ENCODE measurements around the gene FA2H.

DNA sequence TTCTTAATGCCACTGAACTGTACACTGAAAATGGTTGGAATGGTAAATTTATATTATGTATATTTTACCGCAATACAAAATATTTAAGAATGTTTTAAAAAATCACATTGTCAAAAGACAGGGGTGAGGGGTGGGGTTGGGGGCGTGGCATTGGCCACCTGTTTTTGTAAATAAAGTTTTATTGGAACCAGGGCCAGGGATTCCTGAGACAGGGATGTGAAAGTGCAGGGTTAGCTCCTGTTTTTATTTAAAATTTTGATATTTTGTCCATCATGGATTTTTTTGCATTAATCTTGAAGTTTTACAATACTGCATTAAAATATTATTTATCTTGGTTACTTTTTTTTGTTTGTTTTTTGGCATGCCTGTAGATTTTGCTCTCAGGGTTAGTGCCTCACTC is 2.3 kb upstream of the FA2H start:
- TF ChIP-seq, protein P1, sequence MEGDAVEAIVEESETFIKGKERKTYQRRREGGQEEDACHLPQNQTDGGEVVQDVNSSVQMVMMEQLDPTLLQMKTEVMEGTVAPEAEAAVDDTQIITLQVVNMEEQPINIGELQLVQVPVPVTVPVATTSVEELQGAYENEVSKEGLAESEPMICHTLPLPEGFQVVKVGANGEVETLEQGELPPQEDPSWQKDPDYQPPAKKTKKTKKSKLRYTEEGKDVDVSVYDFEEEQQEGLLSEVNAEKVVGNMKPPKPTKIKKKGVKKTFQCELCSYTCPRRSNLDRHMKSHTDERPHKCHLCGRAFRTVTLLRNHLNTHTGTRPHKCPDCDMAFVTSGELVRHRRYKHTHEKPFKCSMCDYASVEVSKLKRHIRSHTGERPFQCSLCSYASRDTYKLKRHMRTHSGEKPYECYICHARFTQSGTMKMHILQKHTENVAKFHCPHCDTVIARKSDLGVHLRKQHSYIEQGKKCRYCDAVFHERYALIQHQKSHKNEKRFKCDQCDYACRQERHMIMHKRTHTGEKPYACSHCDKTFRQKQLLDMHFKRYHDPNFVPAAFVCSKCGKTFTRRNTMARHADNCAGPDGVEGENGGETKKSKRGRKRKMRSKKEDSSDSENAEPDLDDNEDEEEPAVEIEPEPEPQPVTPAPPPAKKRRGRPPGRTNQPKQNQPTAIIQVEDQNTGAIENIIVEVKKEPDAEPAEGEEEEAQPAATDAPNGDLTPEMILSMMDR (IDR thresholded peaks at IDR 0.05), result no peak
- no peak for TF ChIP-seq POLR2A (IDR thresholded peaks at IDR 0.05)
